Nephron (organoid): ENCODE data around the gene COMMD9.

Experiments
- H3K27ac Mint-ChIP-seq, 3 experiments: 2 replicates each; pipeline ENCODE4 v1.8.0; 2020; ENCODE audit warnings: mixed read lengths in 3 of 3, mild to moderate bottlenecking in 2 of 3, moderate library complexity in 1 of 3
- H3K27me3 Mint-ChIP-seq: 2 replicates; pipeline ENCODE4 v1.8.0; 2021; ENCODE audit warnings: low read depth, mild to moderate bottlenecking, moderate library complexity, mixed read lengths
- H3K36me3 Mint-ChIP-seq: 2 replicates; pipeline ENCODE4 v1.8.0; 2020; ENCODE audit warnings: low read depth, mixed read lengths
- H3K4me1 Mint-ChIP-seq: 2 replicates; pipeline ENCODE4 v1.8.0; 2020; ENCODE audit warnings: mixed read lengths
- H3K4me3 Mint-ChIP-seq, 3 experiments: 2 replicates each; pipeline ENCODE4 v1.8.0; 2020; ENCODE audit warnings: mild to moderate bottlenecking in 3 of 3, mixed read lengths in 3 of 3, moderate library complexity in 2 of 3
- H3K9me3 Mint-ChIP-seq: 2 replicates; pipeline ENCODE4 v1.8.0; 2020; ENCODE audit warnings: mixed read lengths
- TF ChIP-seq, protein P1 (sequence below), 3 experiments: fragments of 200-600 bp; sonication (generic); IDR thresholded peaks; one replicate each; pipeline ENCODE4 v1.5.0; 2021; ENCODE audit warnings: antibody characterized with exemption in 3 of 3; ENCODE audit not compliant: unreplicated experiment in 3 of 3

Gene COMMD9

DNA sequence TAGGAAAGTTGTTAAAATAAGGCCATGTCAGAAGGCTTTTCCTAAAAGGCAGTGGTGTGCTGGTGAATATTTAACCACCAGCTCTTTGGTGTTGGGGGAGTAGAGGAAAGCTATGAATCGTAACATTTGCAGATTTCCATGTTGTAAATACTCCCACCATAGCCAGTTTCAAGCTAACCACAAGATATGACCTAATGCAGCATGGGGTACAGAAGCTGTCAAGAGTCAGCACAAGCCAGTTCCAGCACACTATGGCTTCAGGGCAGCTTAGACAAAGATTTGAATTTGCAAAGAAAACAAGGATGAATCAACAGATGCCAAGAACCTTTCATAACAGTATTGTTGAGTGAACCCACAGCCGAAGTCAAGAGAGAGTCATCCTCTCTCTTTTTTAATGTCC is 40.0 kb downstream of the COMMD9 start:
- TF ChIP-seq, protein P1, sequence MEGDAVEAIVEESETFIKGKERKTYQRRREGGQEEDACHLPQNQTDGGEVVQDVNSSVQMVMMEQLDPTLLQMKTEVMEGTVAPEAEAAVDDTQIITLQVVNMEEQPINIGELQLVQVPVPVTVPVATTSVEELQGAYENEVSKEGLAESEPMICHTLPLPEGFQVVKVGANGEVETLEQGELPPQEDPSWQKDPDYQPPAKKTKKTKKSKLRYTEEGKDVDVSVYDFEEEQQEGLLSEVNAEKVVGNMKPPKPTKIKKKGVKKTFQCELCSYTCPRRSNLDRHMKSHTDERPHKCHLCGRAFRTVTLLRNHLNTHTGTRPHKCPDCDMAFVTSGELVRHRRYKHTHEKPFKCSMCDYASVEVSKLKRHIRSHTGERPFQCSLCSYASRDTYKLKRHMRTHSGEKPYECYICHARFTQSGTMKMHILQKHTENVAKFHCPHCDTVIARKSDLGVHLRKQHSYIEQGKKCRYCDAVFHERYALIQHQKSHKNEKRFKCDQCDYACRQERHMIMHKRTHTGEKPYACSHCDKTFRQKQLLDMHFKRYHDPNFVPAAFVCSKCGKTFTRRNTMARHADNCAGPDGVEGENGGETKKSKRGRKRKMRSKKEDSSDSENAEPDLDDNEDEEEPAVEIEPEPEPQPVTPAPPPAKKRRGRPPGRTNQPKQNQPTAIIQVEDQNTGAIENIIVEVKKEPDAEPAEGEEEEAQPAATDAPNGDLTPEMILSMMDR (IDR thresholded peaks at IDR 0.05; ENCODE audit: unreplicated experiment in 3 of 3): no peak
- Mint-ChIP-seq H3K27ac (peak overlapping the region; percentile 48 to 82 (median 59)), H3K9me3 (peaks cover 17% of the 10 kb centered on the region), H3K4me1 (peaks cover 19% of the 10 kb centered on the region), H3K27me3 (peaks cover 7% of the 10 kb centered on the region), H3K4me3 (no peak overlapping the region), H3K36me3 (no peaks in the 10 kb centered on the region)

DNA sequence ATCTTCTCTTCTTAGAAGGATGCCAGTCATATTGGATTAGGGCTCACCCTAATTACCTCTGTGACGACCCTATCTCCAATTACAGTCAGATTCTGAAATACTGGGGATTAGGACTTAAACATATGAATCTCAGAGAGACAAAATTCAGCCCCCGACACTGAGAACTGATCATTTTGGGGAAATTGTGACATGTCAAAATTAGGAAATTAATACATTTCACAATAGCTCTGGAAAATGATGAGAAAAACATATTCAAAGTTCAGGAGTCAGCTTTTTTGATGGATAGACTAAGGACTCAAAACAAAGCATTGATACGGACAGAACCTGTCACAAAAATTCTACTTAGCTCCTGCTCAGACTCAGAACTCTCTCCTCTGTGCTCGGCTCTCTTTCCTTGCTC is 40.8 kb downstream of the COMMD9 start:
- H3K4me3 Mint-ChIP-seq: no peak overlapping the region
- peaks cover 9% of the 10 kb centered on the region for H3K27me3 Mint-ChIP-seq
- peaks cover 16% of the 10 kb centered on the region for H3K4me1 Mint-ChIP-seq
- TF ChIP-seq, protein P1 (IDR thresholded peaks at IDR 0.05; ENCODE audit: unreplicated experiment in 3 of 3): no peak
- peak overlapping the region; percentile 48 to 82 (median 59) for H3K27ac Mint-ChIP-seq
- peaks cover 17% of the 10 kb centered on the region for H3K9me3 Mint-ChIP-seq
- H3K36me3 Mint-ChIP-seq: no peaks in the 10 kb centered on the region

DNA sequence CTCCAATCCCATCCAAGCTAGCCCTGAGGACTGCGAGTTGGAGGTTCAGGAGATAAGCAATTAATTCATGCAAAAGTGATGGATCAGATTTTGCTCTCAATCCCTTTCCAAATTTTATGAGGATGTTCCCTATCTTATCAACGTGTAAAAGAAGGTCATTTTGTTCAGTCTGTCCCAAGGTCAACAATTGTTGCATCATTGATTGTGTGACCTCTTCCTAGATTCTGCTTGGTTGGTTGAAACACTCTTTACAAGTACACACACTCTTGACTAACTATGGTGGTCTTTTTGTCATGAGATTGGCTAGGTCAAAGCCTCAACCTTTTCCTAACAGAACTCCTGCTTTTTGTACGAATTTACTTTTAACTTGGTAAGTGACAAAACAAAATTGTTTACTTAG is 41.7 kb downstream of the COMMD9 start:
- peaks cover 9% of the 10 kb centered on the region for H3K4me1 Mint-ChIP-seq
- H3K4me3 Mint-ChIP-seq: no peak overlapping the region
- TF ChIP-seq, protein P1 (IDR thresholded peaks at IDR 0.05; ENCODE audit: unreplicated experiment in 3 of 3): no peak
- peaks cover 11% of the 10 kb centered on the region for H3K27me3 Mint-ChIP-seq
- H3K36me3 Mint-ChIP-seq: no peaks in the 10 kb centered on the region
- H3K9me3 Mint-ChIP-seq: peaks cover 17% of the 10 kb centered on the region
- H3K27ac Mint-ChIP-seq: no peak overlapping the region

DNA sequence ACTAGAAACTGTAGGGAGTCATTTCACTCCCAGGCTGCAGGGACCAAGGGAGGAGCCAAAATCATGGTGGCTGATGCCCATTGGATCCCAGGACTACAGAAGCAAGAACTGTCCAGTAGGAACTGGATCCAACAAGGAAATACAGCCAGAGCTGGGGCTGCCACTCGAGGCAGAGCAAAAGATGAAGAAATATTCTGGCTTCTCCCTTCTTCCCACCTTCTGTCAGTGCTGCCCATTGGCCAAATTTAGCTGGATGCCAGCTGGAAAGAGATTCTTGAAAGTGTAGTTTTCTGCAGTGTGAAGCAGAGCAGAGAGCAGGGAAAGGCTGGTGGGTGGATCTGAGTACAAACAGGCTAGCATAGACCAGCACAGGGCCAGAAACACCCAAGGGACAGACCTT is 45.6 kb downstream of the COMMD9 start:
- Mint-ChIP-seq H3K27me3 (peaks cover 11% of the 10 kb centered on the region), H3K27ac (no peak overlapping the region), H3K36me3 (no peaks in the 10 kb centered on the region), H3K9me3 (no peaks in the 10 kb centered on the region), H3K4me1 (peaks cover 5% of the 10 kb centered on the region), H3K4me3 (no peak overlapping the region)
- TF ChIP-seq, protein P1 (IDR thresholded peaks at IDR 0.05; ENCODE audit: unreplicated experiment in 3 of 3): no peak

DNA sequence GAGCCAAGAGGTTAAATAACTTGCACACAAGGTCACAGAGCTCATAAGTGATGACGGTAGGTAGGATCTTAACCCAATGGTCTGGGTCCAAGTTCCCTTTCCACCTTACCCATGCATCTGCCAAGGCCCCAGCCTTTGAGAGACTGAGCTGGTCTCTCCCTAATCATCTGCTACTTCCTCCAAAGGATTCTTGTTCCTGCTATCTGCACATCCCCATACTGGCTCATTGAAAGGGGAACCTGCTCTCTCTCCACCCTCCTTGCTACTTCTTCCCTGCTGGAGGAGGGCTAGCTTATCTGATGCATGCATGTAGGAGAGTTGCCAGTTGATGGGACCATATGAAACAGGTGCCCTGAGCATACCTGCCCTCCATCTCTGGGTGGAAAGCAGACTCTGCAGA is 47.7 kb downstream of the COMMD9 start:
- Mint-ChIP-seq H3K9me3 (no peaks in the 10 kb centered on the region), H3K27ac (no peak overlapping the region), H3K4me3 (no peak overlapping the region), H3K4me1 (peaks cover 17% of the 10 kb centered on the region), H3K27me3 (peaks cover 7% of the 10 kb centered on the region), H3K36me3 (peaks cover 8% of the 10 kb centered on the region)
- TF ChIP-seq, protein P1 (IDR thresholded peaks at IDR 0.05; ENCODE audit: unreplicated experiment in 3 of 3): no peak

DNA sequence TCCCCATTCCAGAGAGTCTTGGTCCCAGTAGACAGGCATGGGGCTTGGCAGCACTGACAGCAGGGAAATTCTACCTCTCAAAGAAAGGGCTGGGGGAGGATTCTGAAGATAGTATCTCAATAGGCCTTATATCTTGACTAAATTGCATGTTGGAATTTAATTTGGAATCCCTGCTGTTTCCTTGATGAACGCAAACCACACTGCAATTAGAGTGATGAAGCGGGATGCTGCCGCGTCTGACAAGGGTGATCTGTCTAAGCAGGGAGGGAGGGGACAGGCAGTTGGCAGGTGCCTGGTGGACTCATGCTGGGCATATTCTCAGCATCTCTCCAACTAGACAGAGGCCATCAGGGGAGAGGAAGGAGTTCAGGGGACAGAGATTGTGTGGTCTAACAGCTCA is 48.4 kb downstream of the COMMD9 start:
- Mint-ChIP-seq H3K36me3 (peaks cover 9% of the 10 kb centered on the region), H3K27me3 (peaks cover 7% of the 10 kb centered on the region), H3K9me3 (no peaks in the 10 kb centered on the region), H3K27ac (no peak overlapping the region), H3K4me3 (no peak overlapping the region), H3K4me1 (peaks cover 18% of the 10 kb centered on the region)
- TF ChIP-seq, protein P1 (IDR thresholded peaks at IDR 0.05; ENCODE audit: unreplicated experiment in 3 of 3): no peak
